GM19372 (cell line): Measurements from ENCODE around the gene UGT3A2.
"Not testable (repeated sequence)": the region's sequence is repeated elsewhere in the genome, so short reads cannot be mapped to it uniquely, and the experiment has no call there.

ENCODE experiments used
- ATAC-seq: cut with Tn5 transposase; IDR thresholded peaks from one replicate; pipeline ENCODE4 v1.9.1; 2021; ENCODE audit warnings: mild to moderate bottlenecking, low read depth, moderate library complexity; ENCODE audit not compliant: unreplicated experiment

Gene UGT3A2

DNA sequence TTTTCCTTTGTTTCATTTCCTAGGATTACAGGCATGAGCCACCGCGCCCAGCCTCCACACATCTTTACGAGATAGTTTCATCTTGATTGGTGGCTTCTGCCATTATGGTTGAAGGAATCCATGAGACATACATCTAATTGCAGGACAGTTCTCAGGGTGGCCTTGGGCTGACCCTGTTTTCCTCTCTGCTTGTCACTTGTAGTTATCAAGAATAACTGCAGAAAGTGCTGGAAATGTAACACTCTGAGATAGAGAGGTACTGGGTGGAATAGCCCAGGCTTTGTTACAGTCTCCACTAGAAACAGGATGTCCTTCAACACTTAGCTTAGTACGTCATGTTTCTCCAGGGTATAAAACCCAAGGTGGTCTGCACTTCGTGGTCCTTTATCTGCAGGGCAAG lies 10.7 kb downstream of the UGT3A2 start:
- ATAC-seq, result no peak

DNA sequence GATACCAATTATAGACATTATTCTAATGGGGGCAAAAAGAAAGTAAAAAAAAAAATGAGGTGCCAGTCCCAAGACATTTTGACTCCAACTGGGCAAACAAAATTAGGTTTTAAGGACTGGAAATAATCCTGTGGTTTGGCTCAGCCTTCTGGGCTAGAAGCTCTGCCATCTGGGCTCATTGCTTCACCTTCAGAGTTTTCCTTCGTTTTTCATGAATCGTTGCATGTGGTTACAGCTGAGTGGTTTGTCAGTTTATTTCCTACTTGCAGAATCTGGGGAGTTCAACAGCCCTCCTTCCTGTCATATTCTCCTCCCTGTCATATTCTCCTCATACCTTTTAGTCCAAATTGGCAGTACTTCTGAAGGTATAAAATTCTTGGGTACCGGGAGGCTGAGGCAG lies 12.0 kb downstream of the UGT3A2 start:
- ATAC-seq, result no peak

DNA sequence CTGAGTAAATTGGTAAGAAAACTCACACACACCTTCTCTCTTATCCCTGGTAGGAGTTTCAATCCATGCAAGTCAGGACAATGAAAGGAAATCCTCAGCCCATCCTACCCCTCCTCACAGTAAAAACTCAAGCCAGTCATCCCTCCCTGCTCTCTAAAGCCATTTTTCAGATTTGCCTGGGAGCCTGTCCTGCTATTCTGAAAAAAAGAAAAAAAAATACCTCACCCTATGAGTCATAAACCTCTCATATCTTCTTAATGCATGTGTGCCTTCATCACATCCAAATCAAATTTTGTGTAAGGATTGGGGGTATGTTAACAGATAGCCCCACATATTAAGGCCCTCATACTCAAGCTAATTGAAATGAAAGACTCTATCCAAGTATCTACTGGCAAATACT lies 14.1 kb downstream of the UGT3A2 start:
- ATAC-seq, result no peak

DNA sequence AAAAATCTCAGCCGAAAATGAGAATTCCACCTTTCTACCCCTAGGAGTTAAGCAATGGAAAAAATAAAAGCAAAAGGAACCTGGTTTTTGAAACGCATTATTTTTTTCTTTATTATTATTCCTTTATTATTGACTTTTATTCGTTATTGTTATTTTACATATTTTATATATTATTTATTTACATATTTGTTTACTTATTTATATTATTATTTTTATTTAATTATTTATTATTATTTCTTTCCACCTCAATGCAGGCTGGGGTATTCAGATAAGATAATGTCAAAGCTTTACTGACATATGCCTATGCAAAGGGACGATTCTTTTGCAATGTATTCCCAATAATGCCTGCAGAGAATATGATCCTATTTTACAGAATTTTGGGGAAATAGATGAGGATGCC lies 16.7 kb downstream of the UGT3A2 start:
- ATAC-seq, result no peak

DNA sequence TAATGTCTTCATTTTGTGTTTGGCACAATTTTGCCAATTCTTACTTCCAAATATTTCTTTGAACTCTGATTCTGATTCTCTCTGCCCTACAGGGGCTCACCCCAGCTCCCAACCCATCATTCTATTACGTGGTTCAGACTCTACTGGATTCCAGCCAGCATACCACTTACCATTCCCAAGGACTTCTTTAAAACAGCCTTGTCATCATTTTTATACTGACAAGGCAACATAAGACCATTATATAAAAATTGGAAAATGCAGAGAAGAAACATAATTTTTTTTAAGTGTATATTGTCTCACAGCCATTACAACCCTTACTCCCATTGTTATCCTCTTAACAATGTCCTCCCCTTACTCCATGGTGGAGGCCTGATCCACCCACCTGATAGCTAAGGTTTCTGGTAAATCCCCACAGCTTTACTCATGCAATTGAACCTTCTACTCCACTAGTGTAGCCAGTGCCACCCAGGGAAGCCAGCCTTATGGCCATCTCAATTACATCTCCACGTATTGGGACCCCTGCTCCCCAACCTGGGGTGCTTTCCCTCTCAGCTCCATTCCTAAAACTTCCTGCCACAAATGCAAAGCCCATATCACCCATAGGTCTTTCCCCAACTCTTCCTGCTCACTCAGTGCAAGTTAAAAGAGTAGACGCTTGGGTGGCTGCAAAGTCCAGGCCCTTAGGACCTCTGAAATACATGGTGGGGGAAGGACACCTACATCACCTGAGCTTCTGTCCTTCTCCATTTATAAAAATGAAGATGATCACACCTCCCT lies 19.1 kb downstream of the UGT3A2 start:
- ATAC-seq, result no peak

DNA sequence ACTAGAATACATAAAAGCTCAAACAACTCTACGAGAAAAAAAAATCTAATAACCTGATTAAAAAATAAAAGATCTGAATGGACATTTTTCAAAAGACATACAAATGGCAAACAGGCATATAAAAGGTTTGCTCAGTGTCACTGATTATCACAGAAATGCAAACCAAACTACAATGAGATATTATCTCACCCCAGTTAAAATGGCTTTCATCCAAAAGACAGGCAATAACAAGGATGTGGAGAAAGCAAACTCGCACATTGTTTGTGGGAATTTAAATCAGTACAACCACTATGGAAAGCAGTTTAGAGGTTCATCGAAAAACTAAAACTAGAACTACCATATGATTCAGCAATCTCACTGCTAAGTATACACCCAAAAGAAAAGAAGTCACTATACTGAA lies 20.8 kb downstream of the UGT3A2 start:
- no peak for ATAC-seq

DNA sequence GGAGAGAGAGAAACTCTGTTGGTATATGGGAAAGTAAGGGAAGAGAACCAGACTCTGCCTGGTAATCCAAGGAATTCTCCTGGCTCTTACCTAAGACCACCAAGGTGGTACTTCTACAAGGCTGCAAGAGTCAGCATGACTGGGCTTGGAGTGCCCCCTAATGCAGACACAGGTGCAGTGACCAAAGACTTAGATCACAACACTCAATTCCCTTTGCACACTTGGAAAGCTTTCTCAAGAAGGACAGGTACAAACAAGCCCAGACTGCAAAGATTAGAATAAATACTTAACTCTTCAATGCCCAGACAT lies 25.2 kb downstream of the UGT3A2 start:
- ATAC-seq, result no peak

DNA sequence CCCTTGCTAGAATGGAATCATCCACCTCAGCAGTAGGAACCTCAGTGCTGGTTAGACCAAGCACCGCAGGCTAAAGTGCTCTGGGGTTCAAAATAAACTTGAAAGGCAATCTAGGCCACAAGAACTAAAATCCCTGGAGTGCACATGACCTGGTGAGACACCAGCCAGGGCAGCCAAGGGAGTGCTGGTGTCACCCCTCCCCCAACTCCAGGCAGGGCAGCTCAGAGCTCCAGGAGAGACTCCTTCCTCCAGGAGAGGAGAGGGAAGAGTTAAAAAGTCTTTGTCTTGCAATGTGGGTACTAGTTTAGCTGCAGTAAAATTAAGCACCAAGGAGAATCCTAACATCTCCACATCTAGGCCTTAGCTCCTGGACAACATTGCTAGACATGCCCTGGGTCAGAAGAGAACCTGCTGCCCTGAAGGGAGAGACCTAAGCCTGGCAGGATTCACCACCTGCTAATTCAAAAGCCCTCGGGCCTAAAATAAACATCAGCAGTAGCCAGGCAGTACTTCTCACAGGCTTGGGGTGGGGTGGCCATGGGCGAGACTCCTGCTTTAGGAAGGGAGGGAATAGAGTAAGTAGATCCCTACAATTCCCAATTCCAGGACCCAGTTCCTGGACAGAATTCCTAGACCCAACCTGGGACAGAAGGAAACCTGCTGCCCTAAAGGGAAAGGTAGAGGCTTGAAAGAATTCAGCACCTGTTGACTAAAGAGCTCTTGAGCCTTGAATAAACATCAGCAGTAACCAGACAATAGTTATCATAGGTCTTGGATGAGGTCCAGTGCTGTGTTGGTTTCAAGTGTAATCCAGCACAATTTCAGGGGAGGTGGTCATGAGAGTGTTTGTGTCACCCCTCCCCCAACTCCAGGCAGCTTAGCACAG lies 25.8 kb downstream of the UGT3A2 start:
- ATAC-seq, result no peak

DNA sequence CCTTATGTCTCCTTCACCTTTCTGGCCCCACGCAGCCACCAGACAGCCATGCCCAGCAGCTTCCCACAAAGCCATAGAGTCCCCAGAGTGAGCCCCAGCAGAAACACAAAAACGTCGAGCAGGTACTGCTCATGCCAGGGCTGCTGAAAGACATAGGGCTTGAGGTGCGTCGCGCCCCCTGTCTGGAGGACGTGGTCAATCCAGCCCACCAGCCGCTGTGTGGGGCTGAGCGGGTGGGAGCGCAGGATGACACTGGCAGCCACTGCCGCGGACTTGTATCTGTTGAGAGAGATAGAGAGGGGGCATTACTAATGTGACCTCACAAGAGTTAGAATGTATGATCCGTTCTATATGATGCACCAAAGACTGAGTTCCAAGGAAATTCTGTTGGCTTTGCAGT lies 31.0 kb downstream of the UGT3A2 start:
- ATAC-seq, result no peak

DNA sequence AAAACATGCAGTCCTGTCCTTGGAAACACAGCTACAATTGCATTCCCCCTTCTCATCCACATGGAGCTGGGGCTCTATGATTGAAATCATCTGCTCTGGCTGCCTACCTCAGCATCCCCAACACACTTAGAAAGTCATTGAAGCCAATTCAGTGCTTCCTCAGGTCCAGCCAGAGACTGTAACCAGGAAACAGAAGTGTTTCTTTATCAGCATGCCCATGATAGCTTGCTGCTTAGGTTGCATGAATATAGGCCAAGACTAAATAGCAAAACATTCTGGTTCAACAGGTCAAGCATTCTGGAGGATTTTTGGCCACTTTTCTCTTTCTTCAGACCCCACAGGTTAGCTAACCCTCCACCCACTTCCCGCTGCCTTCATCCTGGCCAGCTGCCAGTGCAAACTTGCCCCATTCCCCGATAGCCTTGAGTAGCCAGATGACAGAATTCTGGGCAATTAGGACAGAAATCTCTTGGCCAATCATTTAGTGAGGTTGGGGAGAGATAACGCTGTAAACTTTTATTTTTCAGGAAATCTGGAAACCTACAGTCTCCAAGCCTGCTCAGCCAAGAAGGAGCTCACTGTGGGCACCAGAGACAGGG lies 32.0 kb downstream of the UGT3A2 start:
- not testable (repeated sequence) for ATAC-seq

DNA sequence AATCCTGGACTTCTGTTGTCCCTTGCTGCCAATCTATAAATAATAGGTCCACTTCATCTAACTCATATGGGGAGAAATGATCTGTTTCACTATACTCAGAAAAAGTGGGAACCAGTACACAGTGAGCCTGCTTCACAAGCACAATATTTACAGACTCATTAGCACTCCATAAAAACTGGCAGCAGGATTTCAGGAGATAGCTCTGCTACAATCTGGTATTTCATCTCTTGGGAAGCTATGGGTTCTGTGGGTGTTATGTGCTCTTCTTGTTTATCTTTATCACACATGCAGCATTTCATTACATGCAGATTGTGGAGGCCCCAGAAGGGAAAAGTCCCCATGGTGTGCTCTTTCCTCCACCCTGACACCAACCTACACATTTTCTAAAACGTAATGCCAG lies 33.2 kb downstream of the UGT3A2 start:
- ATAC-seq, result no peak

DNA sequence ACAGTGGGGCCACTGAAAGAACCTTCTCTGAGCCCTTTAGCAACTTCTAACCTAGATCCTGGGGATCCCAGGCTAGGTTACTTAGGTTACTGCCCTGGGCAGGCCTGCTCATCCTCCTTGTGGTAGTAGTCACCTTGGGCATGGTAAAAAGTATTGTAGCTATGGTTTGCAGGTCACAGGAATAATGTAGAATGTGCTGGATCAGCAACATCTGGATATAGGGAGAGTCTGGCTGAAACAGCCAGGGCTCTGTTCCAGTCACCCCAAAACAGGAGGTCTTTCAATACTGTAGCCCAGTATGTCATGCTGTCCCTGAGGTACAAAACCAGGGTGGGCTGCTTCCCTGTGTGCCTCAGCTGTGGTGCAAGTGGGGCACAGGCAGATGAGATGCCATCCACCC lies 33.6 kb downstream of the UGT3A2 start:
- no peak for ATAC-seq

DNA sequence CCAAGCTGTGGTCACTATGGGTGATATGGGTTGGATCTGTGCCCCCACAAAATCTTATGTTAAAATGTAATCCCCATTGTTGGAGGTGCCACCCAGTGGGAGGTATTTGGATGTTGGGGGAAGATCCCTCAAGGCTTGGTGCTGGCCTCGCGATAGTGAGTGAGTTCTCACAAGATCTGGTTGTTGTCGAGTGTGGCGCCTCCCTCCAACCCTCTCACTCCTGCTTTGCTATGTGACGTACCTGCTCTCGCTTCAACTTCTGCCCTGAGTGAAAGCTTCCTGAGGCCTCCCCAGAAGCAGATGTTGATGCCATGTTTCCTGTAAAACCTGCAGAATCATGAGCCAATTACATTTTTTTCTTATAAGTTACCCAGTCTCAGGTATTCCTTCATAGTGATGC lies 35.5 kb downstream of the UGT3A2 start:
- ATAC-seq, result no peak

DNA sequence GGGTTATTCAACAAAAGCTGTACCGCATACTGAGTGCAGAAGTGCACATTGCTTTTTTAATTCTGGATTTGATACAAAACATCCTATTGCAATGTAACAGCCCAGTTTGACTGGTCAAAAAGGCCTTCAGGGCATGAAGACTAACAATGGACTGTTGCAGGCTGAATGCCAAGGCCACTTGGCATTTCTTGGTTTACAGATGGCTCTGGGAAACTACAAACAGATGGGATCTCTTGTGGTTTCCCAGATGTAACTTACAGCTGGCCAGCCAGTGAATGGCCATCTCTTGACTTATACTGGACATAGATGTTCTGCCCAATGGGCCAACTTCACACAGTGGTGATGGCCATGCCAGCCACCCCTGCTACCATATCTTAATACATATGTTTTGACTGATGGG lies 36.8 kb downstream of the UGT3A2 start:
- ATAC-seq, result no peak

DNA sequence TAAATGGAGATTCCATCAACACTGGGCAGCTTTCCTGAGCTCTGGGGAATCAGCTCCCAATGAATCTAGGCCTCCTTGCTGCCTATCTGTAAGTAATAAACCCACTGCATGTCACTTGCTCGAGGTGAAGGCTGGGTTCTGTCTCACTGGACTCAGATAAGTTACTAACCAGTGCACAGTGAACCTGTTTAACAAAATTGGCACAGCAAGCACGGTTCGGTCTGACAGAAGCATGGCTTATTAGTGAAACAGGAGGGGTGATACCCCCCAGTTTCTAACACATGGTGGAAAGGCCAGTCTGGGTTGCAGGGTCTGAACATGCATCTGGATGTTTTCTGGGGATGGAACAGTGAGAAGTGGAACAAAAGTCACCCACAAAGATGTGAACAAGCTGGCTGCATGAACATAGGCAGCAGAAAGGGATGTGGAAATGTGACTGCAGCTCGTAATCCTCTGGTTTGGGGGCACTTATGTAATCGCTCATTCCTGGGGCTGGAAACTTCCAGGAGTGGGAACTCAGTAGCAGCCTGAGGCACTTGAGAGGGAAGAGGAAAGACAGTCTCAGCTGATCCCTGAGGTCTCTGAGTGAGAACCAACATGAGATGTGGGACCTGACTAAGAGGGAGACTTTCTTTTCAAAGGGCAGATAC lies 37.7 kb downstream of the UGT3A2 start:
- ATAC-seq, result no peak

DNA sequence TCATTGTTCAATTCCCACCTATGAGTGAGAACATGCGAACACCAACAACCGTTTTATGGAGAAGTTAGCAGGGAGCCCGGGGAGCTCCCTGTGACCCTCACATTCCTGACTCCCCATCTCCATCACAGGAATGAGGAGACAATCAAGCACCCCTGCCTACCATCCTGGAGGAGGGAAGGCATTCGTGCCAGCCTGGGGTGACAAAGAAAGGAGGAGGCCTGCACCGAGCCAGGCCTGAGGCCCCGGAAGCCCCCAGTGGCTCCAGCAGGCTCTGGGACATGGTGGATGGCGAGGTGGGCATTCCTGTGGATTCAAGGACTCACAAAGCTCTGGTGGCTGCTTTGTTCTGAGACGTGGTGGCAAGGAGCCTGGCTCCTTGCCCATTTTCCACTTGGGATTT lies 39.0 kb downstream of the UGT3A2 start:
- ATAC-seq, result no peak

DNA sequence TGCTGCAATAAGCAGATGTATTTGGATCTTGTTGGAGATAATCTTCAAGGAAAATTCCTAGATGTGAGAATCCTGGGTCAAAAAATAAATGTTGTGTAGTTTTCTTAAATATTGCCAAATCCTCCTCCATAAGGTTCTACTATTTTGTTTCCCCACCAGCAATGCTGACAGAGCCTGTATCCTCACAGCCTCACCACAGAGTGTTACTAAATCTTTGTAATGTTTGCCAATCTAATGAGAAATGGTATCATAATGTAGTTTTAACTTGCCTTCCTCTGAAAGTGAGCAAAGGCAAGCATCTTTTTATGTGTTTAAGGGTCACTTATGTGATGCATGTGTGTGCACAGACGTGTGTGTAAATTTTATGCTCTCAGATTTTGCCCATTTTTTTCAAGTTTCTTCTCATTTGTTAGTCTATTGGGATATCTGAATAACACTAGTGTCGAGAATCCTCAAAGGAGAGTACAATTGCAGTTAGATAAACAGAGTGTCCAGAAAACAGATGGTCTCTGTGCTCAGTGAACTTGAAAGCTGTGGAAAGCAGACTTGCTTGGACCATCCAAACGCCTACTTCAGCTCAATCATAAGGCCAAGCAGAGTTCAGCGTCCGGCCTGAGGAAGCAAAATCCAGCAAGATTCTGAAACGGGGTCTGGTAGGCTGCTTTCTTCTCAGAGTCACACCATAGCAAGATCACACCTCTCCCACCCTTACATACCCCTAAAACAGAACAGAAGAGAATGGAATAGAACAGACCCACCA lies 39.8 kb downstream of the UGT3A2 start:
- ATAC-seq, result no peak

DNA sequence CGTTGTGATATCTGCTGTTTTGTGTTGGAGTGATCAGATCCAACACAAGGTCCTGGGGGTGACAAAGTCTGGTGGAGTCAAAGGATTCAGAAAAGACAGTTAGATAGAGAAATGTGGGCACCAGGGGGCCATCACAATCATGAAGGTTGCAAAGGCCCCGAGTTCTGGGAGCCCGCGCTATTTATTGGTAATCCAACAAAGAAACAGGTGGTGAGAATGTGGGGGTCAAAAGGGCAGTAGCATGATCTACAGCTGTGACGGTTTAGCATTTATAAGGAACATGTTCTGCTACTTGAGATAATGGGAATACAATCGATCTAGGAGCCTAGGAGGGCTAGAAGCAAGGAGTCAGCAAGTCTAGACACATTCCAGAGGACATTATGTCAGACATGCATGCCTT lies 44.4 kb downstream of the UGT3A2 start:
- ATAC-seq, result not testable (repeated sequence)

DNA sequence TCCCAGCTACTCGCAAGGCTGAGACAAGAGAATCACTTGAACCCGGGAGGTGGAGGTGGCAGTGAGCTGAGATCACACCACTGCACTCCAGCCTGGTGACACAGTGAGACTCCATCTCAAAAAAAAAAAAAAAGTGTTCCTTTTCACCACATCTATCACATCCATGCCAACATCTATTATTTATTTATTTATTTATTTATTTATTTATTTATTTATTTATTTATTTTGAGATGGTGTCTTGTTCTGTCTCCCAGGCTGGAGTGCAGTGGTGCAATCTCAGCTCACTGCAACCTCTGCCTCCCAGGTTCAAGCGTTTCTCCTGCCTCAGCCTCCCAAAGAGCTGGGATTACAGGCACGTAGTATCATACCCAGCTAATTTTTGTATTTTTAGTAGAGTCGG lies 47.1 kb downstream of the UGT3A2 start:
- not testable (repeated sequence) for ATAC-seq

DNA sequence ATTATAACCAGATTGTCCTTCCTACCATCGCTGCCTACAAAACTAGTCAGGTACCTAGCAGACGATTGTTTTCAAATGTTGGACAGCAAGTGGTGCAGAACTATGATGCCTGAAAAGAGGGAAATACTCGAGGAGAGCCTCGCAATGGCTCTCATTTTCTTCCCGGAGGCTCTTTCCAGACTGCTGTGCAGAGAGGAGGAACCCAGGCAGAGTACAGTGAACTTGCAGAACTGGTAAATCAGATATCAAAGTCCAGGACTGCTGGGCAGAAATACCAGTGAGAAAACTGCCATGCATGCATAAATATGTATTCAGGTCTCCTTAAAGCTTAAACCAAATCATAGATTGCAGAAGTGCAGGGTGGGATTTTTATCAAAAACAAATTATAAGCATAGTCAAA lies 49.1 kb downstream of the UGT3A2 start:
- ATAC-seq, result no peak
